ENCODE measurements around the gene NFATC1.

Gene NFATC1

DNA sequence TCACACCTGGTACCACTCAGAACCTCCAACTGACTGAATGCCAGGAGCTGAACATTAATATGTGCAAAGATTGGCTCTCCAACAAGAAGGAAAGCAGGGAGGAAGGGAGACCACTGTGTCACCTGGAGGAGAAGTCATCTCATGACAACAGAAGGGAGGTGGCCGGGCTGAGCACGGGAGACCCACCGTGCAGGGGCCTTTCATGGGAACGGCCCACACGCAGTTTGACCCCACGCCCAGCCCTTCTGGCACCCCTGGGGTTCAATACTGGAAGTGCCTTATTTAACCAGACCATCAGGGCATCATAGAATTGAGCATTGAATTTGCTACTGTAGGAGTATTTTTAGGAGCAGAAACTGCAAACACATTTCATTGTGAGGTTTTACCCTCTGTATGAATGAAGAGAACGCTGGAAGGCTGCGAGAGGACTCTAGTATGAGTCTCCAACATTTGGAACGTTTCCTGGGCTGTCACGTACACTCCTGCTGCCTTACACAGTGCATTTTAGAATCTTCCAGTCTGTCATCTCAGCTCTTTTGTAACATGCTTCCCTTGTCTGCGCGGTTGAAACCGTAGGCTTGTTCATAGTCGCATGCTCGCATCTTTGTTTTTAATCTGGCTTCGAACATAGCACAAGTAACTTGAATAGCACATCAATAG, 132.1 kb downstream of the NFATC1 start:
- Histone ChIP-seq H3K4me1 (ENCODE audit: insufficient read depth, low read length) (no peaks in the 10 kb centered on the region), H3K36me3 (ENCODE audit: insufficient read depth, low read length) (no peaks in the 10 kb centered on the region), H3K9me3 (ENCODE audit: insufficient read depth, low read depth, low read length) (no peaks in the 10 kb centered on the region), H3K9ac (ENCODE audit: low read depth, low read length) (no peak overlapping the region), H3K27ac (ENCODE audit: low read depth, low read length) (no peak overlapping the region), H3K27me3 (ENCODE audit: insufficient read depth, low read length) (no peaks in the 10 kb centered on the region; the same call in 1 of the 2 replicates), H3K4me3 (ENCODE audit: low read length) (no peak overlapping the region)
- 92% methylated on average over 16 of the region's 16 CpGs for WGBS

GRCh38 chr18:79528316-79528695, 132.6 kb downstream of the NFATC1 start:
- Histone ChIP-seq H3K9me3 (ENCODE audit: insufficient read depth, low read depth, low read length) (no peaks in the 10 kb centered on the region), H3K4me1 (ENCODE audit: insufficient read depth, low read length) (no peaks in the 10 kb centered on the region), H3K27ac (ENCODE audit: low read depth, low read length) (no peak overlapping the region), H3K36me3 (ENCODE audit: insufficient read depth, low read length) (no peaks in the 10 kb centered on the region), H3K27me3 (ENCODE audit: insufficient read depth, low read length) (no peaks in the 10 kb centered on the region; the same call in 1 of the 2 replicates), H3K4me3 (ENCODE audit: low read length) (no peak overlapping the region), H3K9ac (ENCODE audit: low read depth, low read length) (no peak overlapping the region)
- whole genome bisulfite sequencing = 94% methylated on average over 17 of the region's 17 CpGs

GRCh38 chr18:79528846-79529245, 133.1 kb downstream of the NFATC1 start:
- no peak overlapping the region for H3K4me3 ChIP-seq (ENCODE audit: low read length)
- WGBS = 45% methylated on average over 26 of the region's 26 CpGs

GRCh38 chr18:79529296-79529695, 133.6 kb downstream of the NFATC1 start:
- Histone ChIP-seq H3K9ac (ENCODE audit: low read depth, low read length) (no peak overlapping the region), H3K9me3 (ENCODE audit: insufficient read depth, low read depth, low read length) (no peaks in the 10 kb centered on the region), H3K4me3 (ENCODE audit: low read length) (no peak overlapping the region), H3K4me1 (ENCODE audit: insufficient read depth, low read length) (no peaks in the 10 kb centered on the region), H3K27ac (ENCODE audit: low read depth, low read length) (no peak overlapping the region), H3K36me3 (ENCODE audit: insufficient read depth, low read length) (no peaks in the 10 kb centered on the region), H3K27me3 (ENCODE audit: insufficient read depth, low read length) (no peaks in the 10 kb centered on the region; the same call in 1 of the 2 replicates)
- WGBS = 95% methylated on average over 20 of the region's 20 CpGs

More at GRCh38 chr18:79528846-79529245, 133.1 kb downstream of the NFATC1 start:
- Histone ChIP-seq H3K4me1 (ENCODE audit: insufficient read depth, low read length) (no peaks in the 10 kb centered on the region), H3K9ac (ENCODE audit: low read depth, low read length) (no peak overlapping the region), H3K27me3 (ENCODE audit: insufficient read depth, low read length) (no peaks in the 10 kb centered on the region; the same call in 1 of the 2 replicates), H3K36me3 (ENCODE audit: insufficient read depth, low read length) (no peaks in the 10 kb centered on the region), H3K27ac (ENCODE audit: low read depth, low read length) (no peak overlapping the region), H3K9me3 (ENCODE audit: insufficient read depth, low read depth, low read length) (no peaks in the 10 kb centered on the region)

DNA sequence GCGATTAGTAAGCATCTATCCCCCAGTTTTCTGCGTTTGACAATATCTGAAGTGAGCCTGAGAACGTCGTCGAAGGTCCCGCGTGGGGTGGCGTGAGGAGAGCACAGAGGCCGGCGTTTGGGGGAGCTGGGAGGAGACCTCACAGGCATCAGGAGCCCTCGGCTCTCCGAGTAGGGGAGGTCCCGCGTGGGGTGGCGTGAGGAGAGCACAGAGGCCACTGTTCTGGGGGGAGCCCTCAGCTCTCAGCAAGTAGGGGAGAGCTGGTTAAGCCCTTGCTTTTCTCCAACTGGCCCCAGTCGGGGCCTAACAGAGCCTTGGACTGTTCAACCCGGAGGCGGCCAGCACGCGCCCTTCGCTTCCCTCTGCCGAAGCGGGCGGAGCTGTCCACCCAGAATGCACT, 134.3 kb downstream of the NFATC1 start:
- no peaks in the 10 kb centered on the region for H3K4me1 ChIP-seq (ENCODE audit: insufficient read depth, low read length)
- H3K4me3 ChIP-seq (ENCODE audit: low read length) = no peak overlapping the region
- WGBS = 91% methylated on average over 24 of the region's 24 CpGs
- H3K9me3 ChIP-seq (ENCODE audit: insufficient read depth, low read depth, low read length) = no peaks in the 10 kb centered on the region
- H3K9ac ChIP-seq (ENCODE audit: low read depth, low read length) = no peak overlapping the region
- no peak overlapping the region for H3K27ac ChIP-seq (ENCODE audit: low read depth, low read length)
- no peaks in the 10 kb centered on the region; the same call in 1 of the 2 replicates for H3K27me3 ChIP-seq (ENCODE audit: insufficient read depth, low read length)
- no peaks in the 10 kb centered on the region for H3K36me3 ChIP-seq (ENCODE audit: insufficient read depth, low read length)

GRCh38 chr18:79530821-79531220, 135.1 kb downstream of the NFATC1 start:
- Histone ChIP-seq H3K9me3 (ENCODE audit: insufficient read depth, low read depth, low read length) (no peaks in the 10 kb centered on the region), H3K9ac (ENCODE audit: low read depth, low read length) (no peak overlapping the region), H3K27ac (ENCODE audit: low read depth, low read length) (no peak overlapping the region), H3K27me3 (ENCODE audit: insufficient read depth, low read length) (no peaks in the 10 kb centered on the region; the same call in 1 of the 2 replicates), H3K36me3 (ENCODE audit: insufficient read depth, low read length) (no peaks in the 10 kb centered on the region), H3K4me3 (ENCODE audit: low read length) (no peak overlapping the region), H3K4me1 (ENCODE audit: insufficient read depth, low read length) (no peaks in the 10 kb centered on the region)
- 95% methylated on average over 18 of the region's 18 CpGs for WGBS

DNA sequence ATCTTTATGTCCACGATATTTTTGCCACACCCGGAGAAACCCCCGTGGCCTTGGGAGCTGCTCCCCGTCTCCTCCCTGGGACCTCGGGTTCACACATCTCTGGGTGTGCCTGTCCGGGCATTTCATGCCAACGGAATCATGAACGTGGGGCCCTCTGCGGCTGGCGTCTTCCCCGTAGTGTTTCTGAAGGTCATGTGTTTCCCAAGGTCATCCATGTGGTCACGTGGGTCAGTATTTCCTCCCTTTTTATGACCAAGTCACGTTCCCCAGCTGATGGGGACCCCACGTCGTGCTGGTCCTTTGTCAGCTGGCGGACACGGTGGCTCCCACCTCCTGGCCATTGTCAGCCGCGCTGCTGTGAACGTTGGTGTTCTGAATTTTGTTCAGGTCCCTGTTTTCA, 135.7 kb downstream of the NFATC1 start:
- no peak overlapping the region for H3K27ac ChIP-seq (ENCODE audit: low read depth, low read length)
- no peaks in the 10 kb centered on the region for H3K9me3 ChIP-seq (ENCODE audit: insufficient read depth, low read depth, low read length)
- H3K27me3 ChIP-seq (ENCODE audit: insufficient read depth, low read length) = no peaks in the 10 kb centered on the region; the same call in 1 of the 2 replicates
- H3K4me1 ChIP-seq (ENCODE audit: insufficient read depth, low read length) = no peaks in the 10 kb centered on the region
- no peak overlapping the region for H3K4me3 ChIP-seq (ENCODE audit: low read length)
- no peak overlapping the region for H3K9ac ChIP-seq (ENCODE audit: low read depth, low read length)
- no peaks in the 10 kb centered on the region for H3K36me3 ChIP-seq (ENCODE audit: insufficient read depth, low read length)
- 94% methylated on average over 20 of the region's 20 CpGs for WGBS

GRCh38 chr18:79531926-79532312, 136.2 kb downstream of the NFATC1 start:
- H3K4me3 ChIP-seq (ENCODE audit: low read length) = no peak overlapping the region
- peaks cover 1% of the 10 kb centered on the region; the same call in 1 of the 2 replicates for H3K9me3 ChIP-seq (ENCODE audit: insufficient read depth, low read depth, low read length)
- H3K9ac ChIP-seq (ENCODE audit: low read depth, low read length) = no peak overlapping the region
- WGBS = 85% methylated on average over 9 of the region's 18 CpGs
- H3K27ac ChIP-seq (ENCODE audit: low read depth, low read length) = no peak overlapping the region
- H3K4me1 ChIP-seq (ENCODE audit: insufficient read depth, low read length) = no peaks in the 10 kb centered on the region
- no peaks in the 10 kb centered on the region; the same call in 1 of the 2 replicates for H3K27me3 ChIP-seq (ENCODE audit: insufficient read depth, low read length)
- H3K36me3 ChIP-seq (ENCODE audit: insufficient read depth, low read length) = no peaks in the 10 kb centered on the region

DNA sequence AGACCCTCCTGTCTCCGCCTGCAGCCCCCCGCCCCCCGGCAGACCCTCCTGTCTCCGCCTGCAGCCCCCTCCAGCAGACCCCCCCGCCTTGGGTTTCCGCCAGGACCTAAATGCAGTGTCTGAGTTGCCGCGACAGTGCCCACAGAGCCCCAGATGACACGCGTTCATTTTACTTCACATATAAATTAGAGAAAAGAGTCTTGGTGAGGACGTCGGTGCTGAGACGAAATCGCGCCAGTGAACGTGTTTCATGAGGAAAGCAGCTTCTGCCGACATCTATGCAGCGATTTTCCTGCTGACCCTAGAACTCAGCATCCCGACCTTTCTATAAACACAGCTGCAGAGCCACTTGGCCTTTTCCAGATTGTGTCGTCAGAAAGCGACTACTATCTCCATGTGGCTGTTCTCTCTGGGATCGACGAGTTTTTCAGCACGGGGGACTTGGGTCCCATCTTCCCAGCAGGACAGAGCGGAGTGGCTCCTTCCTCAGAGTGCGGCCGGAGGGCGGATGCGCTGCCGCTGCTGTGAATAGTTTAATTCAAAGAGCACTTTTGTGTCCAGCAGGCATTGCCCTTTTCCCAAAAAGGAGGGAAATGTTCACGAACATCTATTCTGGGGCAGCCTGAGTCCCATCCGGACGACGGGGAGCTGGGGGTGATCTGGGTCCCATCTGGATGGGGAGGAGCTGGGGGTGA, 136.7 kb downstream of the NFATC1 start:
- Histone ChIP-seq H3K27ac (ENCODE audit: low read depth, low read length) (no peak overlapping the region), H3K36me3 (ENCODE audit: insufficient read depth, low read length) (no peaks in the 10 kb centered on the region), H3K9me3 (ENCODE audit: insufficient read depth, low read depth, low read length) (peaks cover 5% of the 10 kb centered on the region; the same call in 1 of the 2 replicates), H3K4me3 (ENCODE audit: low read length) (no peak overlapping the region), H3K9ac (ENCODE audit: low read depth, low read length) (no peak overlapping the region), H3K27me3 (ENCODE audit: insufficient read depth, low read length) (no peaks in the 10 kb centered on the region; the same call in 1 of the 2 replicates), H3K4me1 (ENCODE audit: insufficient read depth, low read length) (no peaks in the 10 kb centered on the region)
- 92% methylated on average over 30 of the region's 34 CpGs for WGBS

- H3K36me3 ChIP-seq (ENCODE audit: insufficient read depth, low read length) = no peaks in the 10 kb centered on the region
- H3K9me3 ChIP-seq (ENCODE audit: insufficient read depth, low read depth, low read length) = peaks cover 12% of the 10 kb centered on the region; the same call in 1 of the 2 replicates
- no peak overlapping the region for H3K27ac ChIP-seq (ENCODE audit: low read depth, low read length)
- no peak overlapping the region for H3K9ac ChIP-seq (ENCODE audit: low read depth, low read length)
- no peaks in the 10 kb centered on the region; the same call in 1 of the 2 replicates for H3K27me3 ChIP-seq (ENCODE audit: insufficient read depth, low read length)
- 96% methylated on average over 13 of the region's 13 CpGs for WGBS
- H3K4me3 ChIP-seq (ENCODE audit: low read length) = no peak overlapping the region
- H3K4me1 ChIP-seq (ENCODE audit: insufficient read depth, low read length) = no peaks in the 10 kb centered on the region
These were observed 137.4 kb downstream of the NFATC1 start for GRCh38 chr18:79533146-79533545.

DNA sequence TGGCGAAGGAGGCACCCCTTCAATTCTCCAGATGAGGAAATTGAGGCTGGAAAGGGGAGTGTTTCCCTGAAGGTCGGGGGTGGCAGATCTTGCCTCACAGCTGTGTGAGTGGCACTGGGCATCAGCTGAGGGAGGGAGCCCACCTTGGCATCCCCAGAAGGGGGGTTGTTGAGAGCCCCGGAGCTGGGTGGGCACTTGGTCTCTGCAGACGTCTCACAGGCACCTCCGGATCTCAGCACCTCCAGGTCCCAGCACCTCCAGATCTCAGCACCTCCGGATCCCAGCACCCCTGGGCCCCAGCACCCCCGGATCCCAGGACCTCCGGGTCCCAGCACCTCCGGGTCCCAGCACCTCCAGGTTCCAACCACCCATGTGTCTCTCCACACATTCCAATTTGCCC, 137.9 kb downstream of the NFATC1 start:
- no peak overlapping the region for H3K4me3 ChIP-seq (ENCODE audit: low read length)
- no peak overlapping the region for H3K27ac ChIP-seq (ENCODE audit: low read depth, low read length)
- H3K27me3 ChIP-seq (ENCODE audit: insufficient read depth, low read length) = no peaks in the 10 kb centered on the region; the same call in 1 of the 2 replicates
- 92% methylated on average over 9 of the region's 9 CpGs for WGBS
- no peak overlapping the region for H3K9ac ChIP-seq (ENCODE audit: low read depth, low read length)
- peaks cover 17% of the 10 kb centered on the region; the same call in 1 of the 2 replicates for H3K9me3 ChIP-seq (ENCODE audit: insufficient read depth, low read depth, low read length)
- H3K4me1 ChIP-seq (ENCODE audit: insufficient read depth, low read length) = no peaks in the 10 kb centered on the region
- H3K36me3 ChIP-seq (ENCODE audit: insufficient read depth, low read length) = no peaks in the 10 kb centered on the region
